Adrenal gland (tissue), 12 donors: ENCODE data around the gene NR2C1. TPM values are rescaled to one million over a fixed set of nuclear protein-coding genes. Genes with fewer than 3 reads are reported as not detected.

Experiments
- DNase-seq, 7 donors: peaks; one replicate each; pipeline ENCODE4 v3.0.0-alpha.2; 2019 to 2020
- H3K27ac ChIP-seq, 5 donors: fragments of 200-600 bp; sonication (generic) in 4 of 5; 1 replicate in 3 of 5; 2 replicates in 2 of 5; pipeline versions ENCODE4 v1.5.1 to v1.8.0; 2016 to 2020; ENCODE audit warnings: mild to moderate bottlenecking in 1 of 5
- H3K27me3 ChIP-seq: fragments of 200-600 bp; 2 replicates; pipeline ENCODE4 v1.8.0; 2021
- H3K36me3 ChIP-seq, 2 donors: fragments of 200-600 bp; replicated peaks in 1 of 2; 1 replicate in 1 of 2; 2 replicates in 1 of 2; pipeline versions ENCODE4 v1.5.1 to v1.8.0; 2018 to 2022
- H3K4me1 ChIP-seq, 2 donors: fragments of 200-600 bp; replicated peaks in 1 of 2; 1 replicate in 1 of 2; 2 replicates in 1 of 2; pipeline versions ENCODE4 v1.5.1 to v1.8.0; 2018 to 2021
- H3K4me3 ChIP-seq, 4 donors: fragments of 200-600 bp; sonication (generic) in 3 of 4; one replicate each; pipeline ENCODE4 v1.5.1; 2016 to 2018
- H3K9me3 ChIP-seq, 3 donors: fragments of 200-600 bp; sonication (generic) in 1 of 3; replicated peaks in 1 of 3; 1 replicate in 2 of 3; 2 replicates in 1 of 3; pipeline versions ENCODE4 v1.5.1 to v1.8.0; 2016 to 2021
- CTCF ChIP-seq, 6 experiments: fragments of 450-650 bp in 4 of 6; fragments of 200-600 bp in 2 of 6; sonication (generic) in 1 of 6; IDR thresholded peaks; 1 replicate in 5 of 6; 2 replicates in 1 of 6; pipeline versions ENCODE4 v1.5.1 to v1.8.0; 2016 to 2021; ENCODE audit warnings: antibody characterized with exemption in 6 of 6, mild to moderate bottlenecking in 2 of 6, moderate library complexity in 1 of 6
- POLR2A ChIP-seq, 2 donors: fragments of 450-650 bp; IDR thresholded peaks; one replicate each; pipeline ENCODE4 v1.6.1; 2017; ENCODE audit warnings: antibody characterized with exemption in 2 of 2, mild to moderate bottlenecking in 2 of 2, moderate library complexity in 1 of 2
- WGBS, 4 donors: extraction: QIAGEN DNeasy Blood & Tissue Kit in 2 of 4; methylation state at CpG; one replicate each; pipeline versions ENCODE4 v1.1.5 to v1.1.7; 2013 to 2017; 5-methylcytosine and 5-hydroxymethylcytosine counted together
- intact Hi-C, 2 donors: fragments of 100-400 bp; cut with DNase I; formaldehyde crosslinking; loops; one replicate each; pipeline versions ENCODE4 v1.14.1 to v1.15.0; 2022 to 2023
- polyA plus RNA-seq, 3 donors: library from polyadenylated mRNA; stranded (reverse); fragments of 200-250 nt in 2 of 3; fragments of 350-450 nt in 1 of 3; fragmentation: Illumina TruSeq in 1 of 3; extraction: RNeasy Lipid Tissue Mini Kit (QIAGEN cat#74804) in 1 of 3; gene quantifications; one replicate each; pipeline ENCODE4 v1.2.3, GENCODE V29; 2013 to 2014
- total RNA-seq, 9 donors: library from RNA; depleted of rRNA in 4 of 9; stranded (reverse); fragments of >200 nt in 4 of 9; fragments of 120-200 nt in 1 of 9; fragmentation: NEBNext Ultra II Directional in 1 of 9; extraction: Animal tissue kit (Norgen Biotek cat#: 25700) in 1 of 9; gene quantifications; one replicate each; pipeline versions ENCODE4 v1.1.0 to v1.2.4, GENCODE V29; 2013 to 2023
- donor health status: healthy with polysubstance abuse.
- donor health status: Bipolar disorder and iron deficiency.
- donor health status: DM: yes; HTN: yes; CAD: no.
- donor health status: DM: no; HTN: no; CAD: no.
- donor health status: DM: no; HTN: no; CAD: no.
- donor health status: DM: yes; HTN: yes; CAD: no.

Gene NR2C1
- total and polyA plus RNA-seq, 12 donors, result 19.8 to 300 (median 45.6) TPM

- 89 to 96% (median 95%) methylated on average over 4 of the region's 4 CpGs for WGBS, 4 donors
- H3K4me1 ChIP-seq, result peaks cover 0 to 12% of the 10 kb centered on the region in 2 donors
- no peak for DNase-seq
- intact Hi-C loops, result no loop called here
- no peak overlapping the region for H3K27ac ChIP-seq
- no peaks in the 10 kb centered on the region for H3K27me3 ChIP-seq
- TF ChIP-seq CTCF (IDR thresholded peaks at IDR 0.05), result no peak
- H3K9me3 ChIP-seq, result no peaks in the 10 kb centered on the region
- H3K36me3 ChIP-seq, result no peaks in the 10 kb centered on the region
- no peak overlapping the region for H3K4me3 ChIP-seq
Measured at GRCh38 chr12:94979941-94980340, 93.5 kb downstream of the NR2C1 start.

- H3K27ac ChIP-seq, result no peak overlapping the region
- no peak for DNase-seq
- H3K36me3 ChIP-seq, result no peaks in the 10 kb centered on the region
- no peak for TF ChIP-seq POLR2A (IDR thresholded peaks at IDR 0.05)
- TF ChIP-seq CTCF (IDR thresholded peaks at IDR 0.05), result no peak
- intact Hi-C loops, result no loop called here
- no peak overlapping the region for H3K4me3 ChIP-seq
- 90 to 95% (median 94%) methylated on average over 4 of the region's 4 CpGs for WGBS, 4 donors
- H3K4me1 ChIP-seq, result peaks cover 0 to 16% of the 10 kb centered on the region in 2 donors
- no peaks in the 10 kb centered on the region for H3K9me3 ChIP-seq
- H3K27me3 ChIP-seq, result no peaks in the 10 kb centered on the region
Measured at GRCh38 chr12:94977766-94978468, 95.5 kb downstream of the NR2C1 start.

- H3K36me3 ChIP-seq, result no peaks in the 10 kb centered on the region
- intact Hi-C loops, result no loop called here
Measured at GRCh38 chr12:94973221-94973620, 100.2 kb downstream of the NR2C1 start.

GRCh38 chr12:94972795-94973194 lies 100.6 kb downstream of the NR2C1 start:
- WGBS, 4 donors, result 86 to 96% (median 93%) methylated on average over 2 of the region's 2 CpGs
- intact Hi-C loops, result no loop called here

More at GRCh38 chr12:94973221-94973620, 100.2 kb downstream of the NR2C1 start:
- H3K27ac ChIP-seq, result no peak overlapping the region
- WGBS, 4 donors, result 57 to 80% (median 64%) methylated on average over 5 of the region's 5 CpGs
- peaks cover 0 to 4% of the 10 kb centered on the region in 2 donors for H3K4me1 ChIP-seq
- TF ChIP-seq POLR2A (IDR thresholded peaks at IDR 0.05), result no peak
- no peak for TF ChIP-seq CTCF (IDR thresholded peaks at IDR 0.05)
- H3K4me3 ChIP-seq, result no peak overlapping the region
- DNase-seq, result no peak
- no peaks in the 10 kb centered on the region for H3K9me3 ChIP-seq
- H3K27me3 ChIP-seq, result no peaks in the 10 kb centered on the region

More at GRCh38 chr12:94972795-94973194, 100.6 kb downstream of the NR2C1 start:
- Histone ChIP-seq H3K4me3 (no peak overlapping the region), H3K27me3 (no peaks in the 10 kb centered on the region), H3K4me1 (peaks cover 0 to 4% of the 10 kb centered on the region in 2 donors), H3K9me3 (no peaks in the 10 kb centered on the region), H3K36me3 (no peaks in the 10 kb centered on the region), H3K27ac (no peak overlapping the region)
- TF ChIP-seq CTCF (IDR thresholded peaks at IDR 0.05), result no peak
- no peak for TF ChIP-seq POLR2A (IDR thresholded peaks at IDR 0.05)
- DNase-seq, result no peak
